Erythroblast (primary cell): ENCODE data around the gene CCNA2.

Experiments used
- GATA1 ChIP-seq: IDR thresholded peaks from 2 replicates; pipeline ENCODE4 v1.6.1; 2011; ENCODE audit warnings: low read depth, mild to moderate bottlenecking, control low read depth, low read length, moderate library complexity
- POLR2A ChIP-seq: IDR thresholded peaks from 2 replicates; pipeline ENCODE4 v1.6.1; 2011; ENCODE audit warnings: mild to moderate bottlenecking, low read length

DNA sequence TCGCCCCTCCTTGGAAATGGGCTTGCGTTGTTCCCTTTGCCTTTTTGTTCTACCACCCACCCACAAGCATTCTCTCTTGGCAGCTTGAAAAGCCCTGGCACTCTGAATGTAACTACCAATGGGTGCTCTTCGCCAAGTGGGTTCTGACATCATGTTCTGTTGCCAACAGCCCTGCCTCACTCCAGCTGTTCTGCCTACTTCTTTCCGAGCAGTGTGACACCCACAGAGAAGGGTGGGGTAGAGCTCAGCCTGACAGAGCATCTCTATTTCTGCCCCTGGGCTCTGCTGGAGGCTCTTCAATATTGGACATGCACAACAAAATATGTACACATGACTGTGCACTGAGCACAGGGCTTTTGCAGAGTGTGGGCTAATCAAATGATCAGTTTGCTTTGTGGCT, 38.2 kb downstream of the CCNA2 start:
- TF ChIP-seq POLR2A = no peak
- no peak for TF ChIP-seq GATA1
